A549 (cell line): Measurements from ENCODE around the gene SORCS3. TPM values are rescaled to one million over a fixed set of nuclear protein-coding genes. Genes with fewer than 3 reads are reported as not detected.

Experiments used
- ATAC-seq, 2 experiments: fragments of 200-7000 bp in 1 of 2; fragments of >200 bp in 1 of 2; cut with Nextera tagmentation in 1 of 2; cut with Tn5 transposase in 1 of 2; 3 replicates each; pipeline versions ENCODE4 v1.8.0 to v1.9.1; 2018 to 2020; ENCODE audit warnings: mild to moderate bottlenecking in 1 of 2, moderate library complexity in 1 of 2
- CTCF ChIA-PET: fragments of 300-600 bp; sonication (Branson Sonifier 250); formaldehyde crosslinking; extraction: SDS; loops from one replicate; lab custom pipeline; 2021; ENCODE audit warnings: antibody characterized with exemption, inconsistent platforms; lab: Yijun Ruan, JAX
- POLR2A ChIA-PET: fragments of 350-600 bp; formaldehyde crosslinking; extraction: SDS; loops from one replicate; lab custom pipeline; 2021; ENCODE audit warnings: antibody characterized with exemption, inconsistent platforms; lab: Yijun Ruan, JAX
- DNase-seq, 2 experiments: peaks; one replicate each; pipeline versions ENCODE4 v3.0.0 to v3.0.0-alpha.2; 2011 to 2016; ENCODE audit warnings: low read depth in 1 of 2, low spot score in 1 of 2
- FAIRE-seq: peaks from 2 replicates; lab custom pipeline; 2011; peaks lifted over from hg19 to GRCh38; lab: Jason Lieb, UNC
- H3K27ac ChIP-seq, 2 experiments: fragments of >200 bp; sonication (Bioruptor Twin); formaldehyde crosslinking; 3 replicates each; pipeline ENCODE4 v1.5.1; 2016 to 2017
- H3K4me1 ChIP-seq: fragments of >200 bp; sonication (Bioruptor Twin); formaldehyde crosslinking; 3 replicates; pipeline ENCODE4 v1.6.1; 2016
- H3K4me2 ChIP-seq: fragments of >200 bp; sonication (Bioruptor Twin); formaldehyde crosslinking; 3 replicates; pipeline ENCODE4 v1.6.1; 2016
- H3K4me3 ChIP-seq: fragments of >200 bp; sonication (Bioruptor Twin); formaldehyde crosslinking; 3 replicates; pipeline ENCODE4 v1.5.1; 2016
- H3K9me3 ChIP-seq: fragments of >200 bp; sonication (Bioruptor Twin); formaldehyde crosslinking; 3 replicates; pipeline ENCODE4 v1.6.1; 2016
- CEBPB ChIP-seq, 2 experiments: fragments of >200 bp in 1 of 2; sonication (Bioruptor Twin) in 1 of 2; formaldehyde crosslinking in 1 of 2; IDR thresholded peaks; 2 replicates each; pipeline ENCODE4 v1.6.1; 2012 to 2016
- CHD4 ChIP-seq: fragments of 200-600 bp; sonication (generic); IDR thresholded peaks from 2 replicates; pipeline ENCODE4 v1.6.1; 2016; ENCODE audit warnings: antibody characterized with exemption, mild to moderate bottlenecking, borderline replicate concordance
- EHMT2 ChIP-seq: fragments of 200-600 bp; sonication (generic); IDR thresholded peaks from 2 replicates; pipeline ENCODE4 v1.6.1; 2016; ENCODE audit warnings: antibody characterized with exemption, low read depth, mild to moderate bottlenecking, moderate library complexity
- EP300 ChIP-seq, 2 experiments: fragments of >200 bp; sonication (Bioruptor Twin); formaldehyde crosslinking; IDR thresholded peaks; 2 replicates in 1 of 2; 3 replicates in 1 of 2; pipeline ENCODE4 v1.6.1; 2016 to 2017
- FOXS1 ChIP-seq: fragments of 250-450 bp; sonication (Bioruptor Pico); IDR thresholded peaks from 2 replicates; pipeline ENCODE4 v1.5.0; 2020; ENCODE audit warnings: mild to moderate bottlenecking, moderate library complexity
- HOXB13 ChIP-seq: fragments of 250-450 bp; sonication (Bioruptor Pico); IDR thresholded peaks from 2 replicates; pipeline ENCODE4 v1.5.0; 2020; ENCODE audit warnings: low read depth, mild to moderate bottlenecking, moderate library complexity
- POLR2AphosphoS2 ChIP-seq: conservative IDR thresholded peaks from 2 replicates; pipeline ENCODE4 v1.6.1; 2012; ENCODE audit warnings: low read length, improper control_type of control experiment, inconsistent platforms
- RAD21 ChIP-seq, 2 experiments: fragments of >200 bp in 1 of 2; sonication (Bioruptor Twin) in 1 of 2; formaldehyde crosslinking in 1 of 2; IDR thresholded peaks in 1 of 2; conservative IDR thresholded peaks in 1 of 2; 2 replicates in 1 of 2; 3 replicates in 1 of 2; pipeline ENCODE4 v1.6.1; 2012 to 2018; ENCODE audit warnings: inconsistent platforms in 1 of 2
- RARB ChIP-seq: fragments of 250-450 bp; sonication (Bioruptor Pico); IDR thresholded peaks from 2 replicates; pipeline ENCODE4 v1.8.0; 2021; ENCODE audit warnings: mild to moderate bottlenecking, moderate library complexity
- RCOR1 ChIP-seq: fragments of 150-350 bp; IDR thresholded peaks from 2 replicates; pipeline ENCODE4 v1.6.1; 2014; ENCODE audit warnings: antibody characterized with exemption, low read length, low read depth
- RNF2 ChIP-seq: fragments of 200-600 bp; sonication (generic); IDR thresholded peaks from 2 replicates; pipeline ENCODE4 v1.6.1; 2016; ENCODE audit warnings: low read depth, mild to moderate bottlenecking, antibody characterized with exemption, moderate library complexity, borderline replicate concordance
- ZFP36 ChIP-seq: fragments of 450-650 bp; IDR thresholded peaks from 2 replicates; pipeline ENCODE4 v1.6.1; 2014; ENCODE audit warnings: borderline replicate concordance; ENCODE audit not compliant: partially characterized antibody
- WGBS: methylation state at CpG from one replicate; pipeline ENCODE4 v1.1.6; 2017; ENCODE audit errors: missing lambda C conversion rate; 5-methylcytosine and 5-hydroxymethylcytosine counted together
- polyA plus RNA-seq, 4 experiments: library from polyadenylated mRNA; depleted of rRNA in 3 of 4; stranded (reverse); fragments of >200 nt; fragmentation: RNase III in 1 of 4; extraction: RNeasy Plus Mini Kit Qiagen cat#74134 plus additional on column Dnase treatment in 1 of 4; gene quantifications; 2 replicates in 3 of 4; 3 replicates in 1 of 4; pipeline ENCODE4 v1.2.3, GENCODE V29; 2011 to 2017
- TF ChIP-seq, protein P1 (sequence below): fragments of >200 bp; sonication (Bioruptor Twin); formaldehyde crosslinking; IDR thresholded peaks from 3 replicates; pipeline ENCODE4 v1.5.1; 2016
- TF ChIP-seq, protein P2 (sequence below): IDR thresholded peaks from 2 replicates; pipeline ENCODE4 v1.6.1; 2012

Gene SORCS3
- polyA plus RNA-seq, 2 of the 4 experiments (the other 2 are of a cell fraction), result not detected

DNA sequence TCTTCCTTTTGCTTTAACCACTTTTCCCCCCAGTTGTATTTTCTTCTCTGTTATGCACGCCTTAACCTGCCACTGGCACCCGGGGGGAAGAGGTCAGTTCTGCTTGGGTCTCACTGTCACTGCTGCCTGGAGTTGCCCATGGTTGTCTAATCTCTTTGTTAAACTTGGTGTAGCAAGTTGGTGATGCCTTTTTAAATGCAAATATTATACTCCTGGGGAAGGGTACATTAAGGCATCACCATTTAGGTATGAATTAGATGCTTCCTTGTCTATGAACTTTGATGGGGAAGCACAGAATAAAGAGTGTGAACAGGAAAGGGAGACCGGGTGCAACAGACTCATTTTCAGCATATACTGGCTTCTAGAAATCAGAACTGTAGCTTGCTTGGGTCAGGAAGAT lies 9.1 kb upstream of the SORCS3 start:
- no peak for ATAC-seq
- no peak overlapping the region for H3K4me2 ChIP-seq
- WGBS, result 1% methylated on average over 3 of the region's 3 CpGs
- CTCF ChIA-PET, result interaction anchor here (1.2 to 2.9 kb wide), 2 partner anchors 10 to 17 kb away, joined by 3 to 11 read pairs; no protein-coding TSS in a partner anchor
- no peak for DNase-seq
- no peak overlapping the region for H3K27ac ChIP-seq
- no peak for FAIRE-seq
- TF ChIP-seq HOXB13 (CRISPR knock-in tag), result no peak
- H3K4me1 ChIP-seq, result no peaks in the 10 kb centered on the region
- POLR2A ChIA-PET, result no interaction called here
- H3K4me3 ChIP-seq, result no peak overlapping the region
- H3K9me3 ChIP-seq, result no peaks in the 10 kb centered on the region

DNA sequence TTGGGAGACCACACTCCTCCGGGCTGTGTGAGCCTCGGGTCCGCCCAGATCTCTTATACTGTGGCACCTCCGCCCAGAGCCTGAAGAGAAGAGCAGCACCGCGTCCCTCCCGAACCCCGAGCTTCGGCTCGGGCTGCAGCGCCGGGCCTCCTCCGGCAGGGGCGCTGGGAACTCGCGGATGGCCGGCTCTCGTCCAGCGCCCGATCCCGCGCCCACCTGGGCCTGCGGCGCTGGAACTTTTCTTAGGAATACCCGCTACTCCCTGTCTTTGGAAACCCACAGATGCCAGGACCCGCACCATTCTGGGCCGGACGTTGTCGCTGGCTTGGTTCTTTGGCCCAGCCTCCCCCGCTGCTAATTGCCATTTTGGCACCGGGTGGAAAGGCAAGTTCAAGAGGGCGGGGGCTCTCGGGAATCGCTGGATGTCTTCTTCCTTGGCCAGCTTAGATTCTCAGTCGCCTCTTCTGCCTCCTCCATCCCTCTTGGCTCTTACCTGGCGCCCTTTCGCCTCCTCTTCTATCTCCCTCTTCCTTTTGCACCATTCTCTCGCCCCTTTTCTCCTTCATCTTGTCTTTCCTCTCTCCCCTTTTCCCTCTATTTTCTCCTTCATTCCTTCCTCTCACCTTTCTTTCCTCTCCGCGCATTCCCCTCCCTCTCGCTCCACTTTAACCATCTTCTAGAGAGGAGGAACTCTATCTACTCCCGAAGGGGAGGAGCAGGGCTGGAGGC lies 2.1 kb upstream of the SORCS3 start:
- DNase-seq (peak; percentile 11 to 44), ATAC-seq (peak; percentile 48 to 77), FAIRE-seq (no peak)
- CTCF ChIA-PET, result interaction anchor here (0.6 to 1.0 kb wide), 6 partner anchors 19 to 849 kb away, joined by 3 to 4 read pairs (median 3); no protein-coding TSS in a partner anchor
- 25% methylated on average over 28 of the region's 42 CpGs for WGBS
- POLR2A ChIA-PET, result interaction anchor here (0.7 kb wide), 1 partner anchor 14 kb away, joined by 3 read pairs; no protein-coding TSS in a partner anchor
- H3K9me3 ChIP-seq, result no peaks in the 10 kb centered on the region
- TF ChIP-seq EP300 (IDR thresholded peaks at IDR 0.05), result no peak
- peak; percentile 34 to 48; a peak in 3 of 5 replicates for TF ChIP-seq RAD21 (conservative IDR thresholded peaks at IDR 0.05 in 1 of 2, IDR thresholded peaks at IDR 0.05 in 1 of 2)
- no peak for TF ChIP-seq CEBPB (IDR thresholded peaks at IDR 0.05)
- no peak for TF ChIP-seq CHD4
- TF ChIP-seq, protein P1, sequence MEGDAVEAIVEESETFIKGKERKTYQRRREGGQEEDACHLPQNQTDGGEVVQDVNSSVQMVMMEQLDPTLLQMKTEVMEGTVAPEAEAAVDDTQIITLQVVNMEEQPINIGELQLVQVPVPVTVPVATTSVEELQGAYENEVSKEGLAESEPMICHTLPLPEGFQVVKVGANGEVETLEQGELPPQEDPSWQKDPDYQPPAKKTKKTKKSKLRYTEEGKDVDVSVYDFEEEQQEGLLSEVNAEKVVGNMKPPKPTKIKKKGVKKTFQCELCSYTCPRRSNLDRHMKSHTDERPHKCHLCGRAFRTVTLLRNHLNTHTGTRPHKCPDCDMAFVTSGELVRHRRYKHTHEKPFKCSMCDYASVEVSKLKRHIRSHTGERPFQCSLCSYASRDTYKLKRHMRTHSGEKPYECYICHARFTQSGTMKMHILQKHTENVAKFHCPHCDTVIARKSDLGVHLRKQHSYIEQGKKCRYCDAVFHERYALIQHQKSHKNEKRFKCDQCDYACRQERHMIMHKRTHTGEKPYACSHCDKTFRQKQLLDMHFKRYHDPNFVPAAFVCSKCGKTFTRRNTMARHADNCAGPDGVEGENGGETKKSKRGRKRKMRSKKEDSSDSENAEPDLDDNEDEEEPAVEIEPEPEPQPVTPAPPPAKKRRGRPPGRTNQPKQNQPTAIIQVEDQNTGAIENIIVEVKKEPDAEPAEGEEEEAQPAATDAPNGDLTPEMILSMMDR, result peak; percentile 21; the same call in 1 of the 3 replicates
- no peak for TF ChIP-seq FOXS1 (CRISPR knock-in tag)
- TF ChIP-seq RCOR1, result no peak
- TF ChIP-seq, protein P2, sequence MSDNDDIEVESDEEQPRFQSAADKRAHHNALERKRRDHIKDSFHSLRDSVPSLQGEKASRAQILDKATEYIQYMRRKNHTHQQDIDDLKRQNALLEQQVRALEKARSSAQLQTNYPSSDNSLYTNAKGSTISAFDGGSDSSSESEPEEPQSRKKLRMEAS, result no peak
- no peak for TF ChIP-seq EHMT2
- peaks cover 27% of the 10 kb centered on the region for H3K4me1 ChIP-seq
- H3K4me3 ChIP-seq, result peak overlapping the region; percentile 34; the same call in 2 of the 3 replicates
- peak overlapping the region; percentile 88 for H3K4me2 ChIP-seq
- no peak overlapping the region for H3K27ac ChIP-seq

DNA sequence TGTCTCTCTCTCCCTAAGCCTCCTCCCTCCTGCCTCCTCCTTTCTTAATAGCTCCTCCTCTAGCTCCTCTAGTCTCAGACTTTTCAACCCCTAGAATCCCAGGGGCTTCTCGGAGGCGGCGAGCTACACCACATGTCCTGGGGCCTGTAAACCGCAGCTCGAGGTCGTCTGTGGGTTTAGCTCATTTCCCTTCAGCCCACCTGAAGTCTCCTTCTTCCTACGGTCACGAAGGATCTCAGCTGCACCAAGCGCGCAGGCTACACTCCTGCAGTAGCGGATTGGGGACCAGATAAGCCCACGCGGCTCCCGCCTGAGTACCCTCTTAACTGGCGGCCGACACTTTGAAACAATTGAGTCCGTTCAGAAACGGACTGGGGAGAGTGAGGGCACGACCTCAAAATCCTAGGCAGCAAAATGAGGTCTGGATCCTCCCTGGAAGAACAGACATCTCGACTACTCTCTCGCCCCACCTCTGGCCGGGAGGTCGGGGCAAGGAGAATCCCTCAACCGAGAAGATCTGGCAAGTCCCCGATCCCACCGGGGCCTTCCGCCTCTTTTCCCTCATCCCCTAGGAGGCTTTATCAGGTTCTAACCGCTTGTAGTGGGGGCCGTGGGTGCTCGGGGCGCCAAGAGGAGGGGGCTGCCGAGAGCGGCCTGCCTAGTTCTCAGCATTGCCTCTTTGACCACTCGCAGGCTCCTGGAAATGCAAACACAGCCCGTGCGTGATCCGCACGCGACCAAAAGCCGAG lies 1.3 kb upstream of the SORCS3 start:
- TF ChIP-seq ZFP36 (no peak), POLR2AphosphoS2 (no peak), RARB (CRISPR knock-in tag) (no peak), RNF2 (no peak)
- no peak overlapping the region for H3K27ac ChIP-seq
- peak; percentile 44 to 64; a peak in 4 of 6 replicates for ATAC-seq
- H3K9me3 ChIP-seq, result no peaks in the 10 kb centered on the region
- WGBS, result 17% methylated on average over 25 of the region's 40 CpGs
- CTCF ChIA-PET, result interaction anchor here (0.7 to 1.0 kb wide), 3 partner anchors 20 to 289 kb away, joined by 3 to 4 read pairs (median 3); no protein-coding TSS in a partner anchor
- peaks cover 27% of the 10 kb centered on the region for H3K4me1 ChIP-seq
- POLR2A ChIA-PET, result no interaction called here
- FAIRE-seq, result no peak
- DNase-seq, result peak in 1 of 2 experiments; percentile 25
- H3K4me3 ChIP-seq, result peak overlapping the region; percentile 34; the same call in 2 of the 3 replicates
- peak overlapping the region; percentile 88 for H3K4me2 ChIP-seq
